ENCODE data around the gene TSSK3. TPM values are rescaled to one million over a fixed set of nuclear protein-coding genes. Genes with fewer than 3 reads are reported as not detected.

The TSSK3 gene
- total RNA-seq, 1 experiment from 2014 or later: 2.9 TPM

- TF ChIP-seq ZNF138 (CRISPR knock-in tag; conservative IDR thresholded peaks at IDR 0.05): no peak
- TF ChIP-seq ESRRA (CRISPR knock-in tag; IDR thresholded peaks at IDR 0.05; ENCODE audit: borderline replicate concordance): peak; percentile 64; the same call in 1 of the 2 replicates
- no peak for TF ChIP-seq KAT7 (CRISPR knock-in tag; IDR thresholded peaks at IDR 0.05; ENCODE audit: borderline replicate concordance)
- TF ChIP-seq CTCF (IDR thresholded peaks at IDR 0.05): no peak
- TF ChIP-seq TEAD1 (CRISPR knock-in tag; IDR thresholded peaks at IDR 0.05): peak; percentile 92; the same call in 1 of the 2 replicates
- no peak; the same call in 1 of the 2 replicates for TF ChIP-seq ZNF263 (CRISPR knock-in tag; IDR thresholded peaks at IDR 0.05; ENCODE audit: low read depth)
- TF ChIP-seq NR1H2 (CRISPR knock-in tag; IDR thresholded peaks at IDR 0.05): no peak
- TF ChIP-seq ZNF425 (CRISPR knock-in tag; conservative IDR thresholded peaks at IDR 0.05): no peak
- TF ChIP-seq ZBTB43 (CRISPR knock-in tag; IDR thresholded peaks at IDR 0.05): no peak
- no peak for TF ChIP-seq ERG (CRISPR knock-in tag; IDR thresholded peaks at IDR 0.05)
- no peak for TF ChIP-seq ZNF281 (CRISPR knock-in tag; IDR thresholded peaks at IDR 0.05)
- peak; percentile 15; the same call in 1 of the 2 replicates for TF ChIP-seq ZNF219 (CRISPR knock-in tag; IDR thresholded peaks at IDR 0.05; ENCODE audit: borderline replicate concordance)
- peak; percentile 49; the same call in 1 of the 2 replicates for TF ChIP-seq GABPB1 (CRISPR knock-in tag; IDR thresholded peaks at IDR 0.05)
- no peak for TF ChIP-seq E2F4 (CRISPR knock-in tag; IDR thresholded peaks at IDR 0.05; ENCODE audit: borderline replicate concordance, low read depth)
- TF ChIP-seq TP53 (CRISPR knock-in tag; IDR thresholded peaks at IDR 0.05): 0 out of 2 replicates have a peak, but pooled peaks have one; percentile 71
- no peak for TF ChIP-seq JAZF1 (CRISPR knock-in tag; IDR thresholded peaks at IDR 0.05)
- 0 out of 2 replicates have a peak, but pooled peaks have one; percentile 17 for TF ChIP-seq ELF4 (CRISPR knock-in tag; IDR thresholded peaks at IDR 0.05; ENCODE audit: low read depth)
- 0 out of 2 replicates have a peak, but pooled peaks have one; percentile 40 for TF ChIP-seq FOXP1 (CRISPR knock-in tag; IDR thresholded peaks at IDR 0.05; ENCODE audit: borderline replicate concordance)
- TF ChIP-seq ZNF317 (CRISPR knock-in tag; IDR thresholded peaks at IDR 0.05; ENCODE audit: borderline replicate concordance, low read depth): peak; percentile 43; the same call in 1 of the 2 replicates
- TF ChIP-seq ZNF396 (CRISPR knock-in tag; IDR thresholded peaks at IDR 0.05; ENCODE audit: borderline replicate concordance): no peak
- no peak for TF ChIP-seq NR3C1 (CRISPR knock-in tag; conservative IDR thresholded peaks at IDR 0.05; ENCODE audit: low read depth)
These were observed 10.7 kb upstream of the TSSK3 start (continued) for GRCh38 chr1:32351399-32352238.
